MM.1S (cell line): Measurements from ENCODE around the gene ZMIZ1.

ENCODE experiments used
- DNase-seq: peaks from one replicate; pipeline ENCODE4 v3.0.0-alpha.2; 2015
- H2AFZ ChIP-seq: fragments of 300-600 bp; sonication (generic); 2 replicates; pipeline ENCODE4 v1.6.0; 2016; ENCODE audit warnings: antibody characterized with exemption, low read length
- H3F3A ChIP-seq: fragments of 300-600 bp; sonication (generic); 2 replicates; pipeline ENCODE4 v1.6.1; 2016; ENCODE audit warnings: mild to moderate bottlenecking, antibody characterized with exemption, low read length, moderate library complexity, mixed read lengths; ENCODE audit not compliant: insufficient read depth
- H3K27ac ChIP-seq: fragments of 300-600 bp; sonication (generic); 2 replicates; pipeline ENCODE4 v1.5.1; 2016; ENCODE audit warnings: mild to moderate bottlenecking, low read length
- H3K27me3 ChIP-seq: fragments of 300-600 bp; sonication (generic); replicated peaks from 2 replicates; pipeline ENCODE4 v1.6.0; 2016; ENCODE audit warnings: low read length; ENCODE audit not compliant: insufficient read depth
- H3K36me3 ChIP-seq: fragments of 300-600 bp; sonication (generic); replicated peaks from 2 replicates; pipeline ENCODE4 v1.6.1; 2016; ENCODE audit warnings: mild to moderate bottlenecking, low read length, mixed read lengths; ENCODE audit not compliant: insufficient read depth
- H3K4me1 ChIP-seq: fragments of 300-600 bp; sonication (generic); 2 replicates; pipeline ENCODE4 v1.6.1; 2016; ENCODE audit warnings: low read length, mixed read lengths
- H3K4me2 ChIP-seq: fragments of 300-600 bp; sonication (generic); 2 replicates; pipeline ENCODE4 v1.6.0; 2016; ENCODE audit warnings: low read depth, low read length
- H3K4me3 ChIP-seq: fragments of 300-600 bp; sonication (generic); 2 replicates; pipeline ENCODE4 v1.5.1; 2016; ENCODE audit warnings: low read length, mixed read lengths
- H3K79me2 ChIP-seq: fragments of 300-600 bp; sonication (generic); 2 replicates; pipeline ENCODE4 v1.6.1; 2016; ENCODE audit warnings: mixed run types, low read length, mixed read lengths
- H3K9ac ChIP-seq: fragments of 300-600 bp; sonication (generic); 2 replicates; pipeline ENCODE4 v1.6.1; 2016; ENCODE audit warnings: low read length, mixed read lengths
- H3K9me2 ChIP-seq: fragments of 300-600 bp; sonication (generic); replicated peaks from 2 replicates; pipeline ENCODE4 v1.6.1; 2016; ENCODE audit warnings: mild to moderate bottlenecking, low read length, mixed read lengths; ENCODE audit not compliant: insufficient read depth
- H3K9me3 ChIP-seq: fragments of 300-600 bp; sonication (generic); replicated peaks from 2 replicates; pipeline ENCODE4 v1.6.1; 2016; ENCODE audit warnings: mild to moderate bottlenecking, low read length, mixed read lengths; ENCODE audit not compliant: insufficient read depth
- H4K20me1 ChIP-seq: fragments of 300-600 bp; sonication (generic); 2 replicates; pipeline ENCODE4 v1.6.1; 2016; ENCODE audit warnings: mild to moderate bottlenecking, low read length, moderate library complexity, mixed read lengths; ENCODE audit not compliant: insufficient read depth
- EZH2 ChIP-seq: fragments of 300-600 bp; sonication (generic); optimal IDR thresholded peaks from 2 replicates; pipeline ENCODE3; 2017; ENCODE audit warnings: low read depth, mild to moderate bottlenecking, antibody characterized with exemption, low read length, mixed read lengths
- EZH2phosphoT487 ChIP-seq: fragments of 300-600 bp; sonication (generic); IDR thresholded peaks from 2 replicates; pipeline ENCODE4 v1.6.1; 2018; ENCODE audit warnings: antibody characterized with exemption, low read length
- TF ChIP-seq, protein P1 (sequence below): fragments of 300-600 bp; sonication (generic); IDR thresholded peaks from 2 replicates; pipeline ENCODE4 v1.5.1; 2016; ENCODE audit warnings: antibody characterized with exemption, low read length, mixed read lengths

ZMIZ1 gene

DNA sequence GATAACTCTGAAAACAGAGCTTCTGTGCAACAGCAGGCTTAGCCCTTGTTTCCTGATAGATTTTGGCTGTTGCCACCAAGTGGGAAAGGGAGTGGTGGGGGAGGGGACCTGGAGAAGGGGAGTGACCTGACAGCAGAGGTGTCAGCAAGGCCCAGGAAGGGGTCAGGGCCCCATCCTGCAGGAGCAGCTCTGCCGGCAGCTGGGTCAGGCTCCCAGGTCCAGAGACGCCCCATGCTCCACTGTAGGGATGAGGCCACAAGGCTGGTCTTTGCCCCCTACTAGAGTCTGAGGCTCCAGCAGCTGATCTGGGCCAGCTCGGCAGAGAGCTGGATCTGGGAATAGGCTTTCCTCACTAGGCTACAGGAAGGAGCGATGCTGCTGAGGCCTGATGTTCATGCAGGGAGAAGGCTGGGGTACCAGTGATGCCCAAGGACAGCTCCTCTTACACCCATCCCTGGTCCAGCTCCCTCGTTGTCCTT is 44.0 kb upstream of the ZMIZ1 start:
- H3K9me3 ChIP-seq: no peaks in the 10 kb centered on the region
- H3K9ac ChIP-seq: no peak overlapping the region
- H3F3A ChIP-seq: peaks cover 7% of the 10 kb centered on the region
- H2AFZ ChIP-seq: no peak overlapping the region
- no peak overlapping the region for H3K4me2 ChIP-seq
- no peaks in the 10 kb centered on the region for H3K27me3 ChIP-seq
- H3K79me2 ChIP-seq: no peaks in the 10 kb centered on the region
- H4K20me1 ChIP-seq: no peaks in the 10 kb centered on the region
- no peak for TF ChIP-seq EZH2
- no peak for TF ChIP-seq EZH2phosphoT487
- TF ChIP-seq, protein P1, sequence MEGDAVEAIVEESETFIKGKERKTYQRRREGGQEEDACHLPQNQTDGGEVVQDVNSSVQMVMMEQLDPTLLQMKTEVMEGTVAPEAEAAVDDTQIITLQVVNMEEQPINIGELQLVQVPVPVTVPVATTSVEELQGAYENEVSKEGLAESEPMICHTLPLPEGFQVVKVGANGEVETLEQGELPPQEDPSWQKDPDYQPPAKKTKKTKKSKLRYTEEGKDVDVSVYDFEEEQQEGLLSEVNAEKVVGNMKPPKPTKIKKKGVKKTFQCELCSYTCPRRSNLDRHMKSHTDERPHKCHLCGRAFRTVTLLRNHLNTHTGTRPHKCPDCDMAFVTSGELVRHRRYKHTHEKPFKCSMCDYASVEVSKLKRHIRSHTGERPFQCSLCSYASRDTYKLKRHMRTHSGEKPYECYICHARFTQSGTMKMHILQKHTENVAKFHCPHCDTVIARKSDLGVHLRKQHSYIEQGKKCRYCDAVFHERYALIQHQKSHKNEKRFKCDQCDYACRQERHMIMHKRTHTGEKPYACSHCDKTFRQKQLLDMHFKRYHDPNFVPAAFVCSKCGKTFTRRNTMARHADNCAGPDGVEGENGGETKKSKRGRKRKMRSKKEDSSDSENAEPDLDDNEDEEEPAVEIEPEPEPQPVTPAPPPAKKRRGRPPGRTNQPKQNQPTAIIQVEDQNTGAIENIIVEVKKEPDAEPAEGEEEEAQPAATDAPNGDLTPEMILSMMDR: no peak
- no peak overlapping the region for H3K4me3 ChIP-seq
- no peaks in the 10 kb centered on the region for H3K9me2 ChIP-seq
- peaks cover 21% of the 10 kb centered on the region for H3K4me1 ChIP-seq
- no peaks in the 10 kb centered on the region for H3K36me3 ChIP-seq
- DNase-seq: no peak
- H3K27ac ChIP-seq: no peak overlapping the region

DNA sequence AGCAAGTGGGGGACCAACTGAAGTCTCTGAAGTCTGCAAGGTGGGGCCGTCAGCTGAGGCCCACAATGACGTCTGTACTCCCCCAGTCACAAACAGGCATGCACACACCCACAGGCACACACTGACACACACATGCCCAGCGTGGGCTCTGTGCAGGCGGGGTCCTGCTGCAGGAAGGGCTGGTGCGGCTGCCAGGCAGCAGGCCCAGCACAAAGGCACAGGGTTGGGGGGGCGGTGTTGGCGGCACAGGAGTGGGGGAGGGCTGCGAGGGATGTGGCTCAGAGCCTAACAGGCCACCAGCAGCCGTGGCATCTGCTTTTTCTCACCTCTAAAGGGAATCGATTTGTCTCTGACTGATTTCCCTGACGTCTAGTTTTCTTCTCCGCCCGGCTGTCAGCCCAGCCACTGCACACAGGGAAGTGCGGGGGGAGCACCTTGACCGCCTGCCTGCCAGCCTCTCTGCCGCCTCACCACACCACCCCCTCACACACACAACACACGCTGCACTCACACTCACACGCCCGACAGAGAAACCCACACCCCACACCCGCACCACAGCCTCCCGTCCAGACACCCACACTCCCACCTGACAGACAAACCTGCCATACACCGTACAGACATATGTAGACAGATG is 43.5 kb upstream of the ZMIZ1 start:
- H3K4me2 ChIP-seq: no peak overlapping the region
- H3K27ac ChIP-seq: no peak overlapping the region
- H3F3A ChIP-seq: peaks cover 7% of the 10 kb centered on the region
- H3K9me2 ChIP-seq: no peaks in the 10 kb centered on the region
- no peaks in the 10 kb centered on the region for H3K27me3 ChIP-seq
- TF ChIP-seq, protein P1: no peak
- TF ChIP-seq EZH2phosphoT487: no peak
- TF ChIP-seq EZH2: no peak
- H2AFZ ChIP-seq: no peak overlapping the region
- no peak for DNase-seq
- no peaks in the 10 kb centered on the region for H3K36me3 ChIP-seq
- no peaks in the 10 kb centered on the region for H3K9me3 ChIP-seq
- peaks cover 21% of the 10 kb centered on the region for H3K4me1 ChIP-seq
- H3K79me2 ChIP-seq: no peaks in the 10 kb centered on the region
- H4K20me1 ChIP-seq: no peaks in the 10 kb centered on the region
- no peak overlapping the region for H3K9ac ChIP-seq
- H3K4me3 ChIP-seq: no peak overlapping the region

DNA sequence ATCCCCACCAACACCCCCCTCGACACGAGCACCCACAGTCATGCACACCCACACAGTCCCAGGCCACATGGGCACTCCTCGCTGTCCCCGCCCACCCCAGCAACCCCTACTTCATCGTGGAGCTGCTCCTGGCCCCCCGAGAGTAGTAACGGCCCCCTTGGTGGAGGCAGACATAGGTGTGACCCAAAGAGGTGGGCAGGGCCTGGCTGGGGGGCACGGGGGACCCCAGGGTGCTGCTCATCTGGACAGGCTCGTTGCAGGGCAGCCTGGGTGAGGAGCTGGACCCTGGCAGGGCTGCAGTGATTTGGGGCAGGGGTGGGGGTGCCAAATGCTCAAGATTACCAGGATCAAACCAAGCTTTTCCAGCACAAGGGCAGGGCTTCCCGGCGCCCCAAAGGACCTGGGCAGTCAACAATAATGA is 42.4 kb upstream of the ZMIZ1 start:
- DNase-seq: no peak
- Histone ChIP-seq H3K9me3 (no peaks in the 10 kb centered on the region), H3K27ac (no peak overlapping the region), H3F3A (peaks cover 7% of the 10 kb centered on the region), H3K79me2 (no peaks in the 10 kb centered on the region), H2AFZ (no peak overlapping the region), H3K9ac (no peak overlapping the region), H3K9me2 (no peaks in the 10 kb centered on the region), H3K4me1 (peaks cover 21% of the 10 kb centered on the region), H3K4me3 (no peak overlapping the region), H3K27me3 (no peaks in the 10 kb centered on the region), H3K4me2 (no peak overlapping the region), H4K20me1 (no peaks in the 10 kb centered on the region), H3K36me3 (no peaks in the 10 kb centered on the region)
- TF ChIP-seq, protein P1: no peak
- TF ChIP-seq EZH2phosphoT487 (no peak), EZH2 (no peak)
